H9 (cell line): ENCODE measurements around the gene CERS3. TPM values are rescaled to one million over a fixed set of nuclear protein-coding genes. Genes with fewer than 3 reads are reported as not detected.

ENCODE experiments used
- DNase-seq: peaks from one replicate; pipeline ENCODE4 v3.0.0-alpha.2; 2017
- H2AFZ ChIP-seq: one replicate; pipeline ENCODE4 v1.6.1; 2013; ENCODE audit warnings: mild to moderate bottlenecking, low read length, control low read depth, moderate library complexity
- H2AK5ac ChIP-seq: 2 replicates; pipeline ENCODE4 v1.6.1; 2013; ENCODE audit warnings: low read length, control low read depth, mixed read lengths; ENCODE audit not compliant: insufficient read length
- H2BK120ac ChIP-seq: one replicate; pipeline ENCODE4 v1.6.1; 2013; ENCODE audit warnings: low read depth, mild to moderate bottlenecking, low read length, control low read depth, inconsistent platforms; ENCODE audit not compliant: poor library complexity, severe bottlenecking
- H2BK12ac ChIP-seq: 2 replicates; pipeline ENCODE4 v1.6.1; 2013; ENCODE audit warnings: low read length, control low read depth, mixed read lengths, low read depth; ENCODE audit not compliant: insufficient read length
- H2BK15ac ChIP-seq: 2 replicates; pipeline ENCODE4 v1.6.1; 2013; ENCODE audit warnings: low read depth, low read length, control low read depth
- H2BK20ac ChIP-seq: one replicate; pipeline ENCODE4 v1.6.1; 2013; ENCODE audit warnings: low read depth, mild to moderate bottlenecking, low read length, control low read depth, inconsistent platforms; ENCODE audit not compliant: poor library complexity, severe bottlenecking
- H2BK5ac ChIP-seq: 2 replicates; pipeline ENCODE4 v1.6.1; 2013; ENCODE audit warnings: low read length, control low read depth, mixed read lengths; ENCODE audit not compliant: insufficient read length
- H3K14ac ChIP-seq: 2 replicates; pipeline ENCODE4 v1.6.1; 2013; ENCODE audit warnings: low read length, control low read depth; ENCODE audit not compliant: insufficient read depth
- H3K18ac ChIP-seq: 2 replicates; pipeline ENCODE4 v1.6.1; 2013; ENCODE audit warnings: low read depth, mild to moderate bottlenecking, mixed read lengths, low read length, control low read depth; ENCODE audit not compliant: insufficient read length
- H3K23ac ChIP-seq: 2 replicates; pipeline ENCODE4 v1.6.1; 2013; ENCODE audit warnings: low read length, control low read depth, mixed read lengths, low read depth; ENCODE audit not compliant: insufficient read length
- H3K23me2 ChIP-seq: 2 replicates; pipeline ENCODE4 v1.6.1; 2013; ENCODE audit warnings: low read depth, mild to moderate bottlenecking, mixed read lengths, low read length, control low read depth; ENCODE audit not compliant: insufficient read length, poor library complexity, severe bottlenecking
- H3K27ac ChIP-seq: 2 replicates; pipeline ENCODE4 v1.5.1; 2013; ENCODE audit warnings: low read length, control low read depth, mixed read lengths, low read depth; ENCODE audit not compliant: insufficient read length
- H3K27me3 ChIP-seq: 2 replicates; pipeline ENCODE4 v1.6.1; 2013; ENCODE audit warnings: low read length, control low read depth, inconsistent platforms; ENCODE audit not compliant: insufficient read depth
- H3K4ac ChIP-seq: 2 replicates; pipeline ENCODE4 v1.6.1; 2013; ENCODE audit warnings: low read depth, mild to moderate bottlenecking, control low read depth, inconsistent platforms, low read length, moderate library complexity
- H3K4me1 ChIP-seq: 2 replicates; pipeline ENCODE4 v1.6.1; 2013; ENCODE audit warnings: low read length, control low read depth, inconsistent platforms; ENCODE audit not compliant: insufficient read depth
- H3K4me2 ChIP-seq: 2 replicates; pipeline ENCODE4 v1.6.1; 2013; ENCODE audit warnings: low read length, control low read depth, mixed read lengths; ENCODE audit not compliant: insufficient read length, insufficient read depth
- H3K56ac ChIP-seq: 2 replicates; pipeline ENCODE4 v1.6.1; 2013; ENCODE audit warnings: low read depth, mild to moderate bottlenecking, mixed read lengths, low read length, control low read depth; ENCODE audit not compliant: insufficient read length
- H3K79me1 ChIP-seq: 2 replicates; pipeline ENCODE4 v1.6.1; 2013; ENCODE audit warnings: low read depth, mild to moderate bottlenecking, moderate library complexity, low read length, control low read depth, inconsistent platforms; ENCODE audit not compliant: insufficient read depth, poor library complexity, severe bottlenecking
- H3K79me2 ChIP-seq: 2 replicates; pipeline ENCODE4 v1.6.1; 2013; ENCODE audit warnings: low read length, control low read depth, inconsistent platforms; ENCODE audit not compliant: insufficient read depth
- H3K9ac ChIP-seq: 2 replicates; pipeline ENCODE4 v1.6.1; 2013; ENCODE audit warnings: low read length, control low read depth, mixed read lengths; ENCODE audit not compliant: insufficient read length; ENCODE audit errors: extremely low read depth
- H3K9me3 ChIP-seq: one replicate; pipeline ENCODE4 v1.6.1; 2013; ENCODE audit warnings: low read depth, low read length, inconsistent platforms; ENCODE audit not compliant: control insufficient read depth
- H3T11ph ChIP-seq: one replicate; pipeline ENCODE4 v1.6.1; 2013; ENCODE audit warnings: mild to moderate bottlenecking, low read length, control low read depth, inconsistent platforms
- H4K20me1 ChIP-seq: one replicate; pipeline ENCODE4 v1.6.1; 2013; ENCODE audit not compliant: control insufficient read depth, insufficient read length, insufficient read depth
- H4K5ac ChIP-seq: 2 replicates; pipeline ENCODE4 v1.6.1; 2013; ENCODE audit warnings: low read depth, mild to moderate bottlenecking, mixed read lengths, low read length, control low read depth; ENCODE audit not compliant: insufficient read length
- H4K8ac ChIP-seq: replicated peaks from 2 replicates; pipeline ENCODE4 v1.6.1; 2013; ENCODE audit warnings: low read length, control low read depth, mixed read lengths, low read depth; ENCODE audit not compliant: insufficient read length
- H4K91ac ChIP-seq: 2 replicates; pipeline ENCODE4 v1.6.1; 2013; ENCODE audit warnings: low read depth, mild to moderate bottlenecking, moderate library complexity, mixed read lengths, low read length, control low read depth; ENCODE audit not compliant: insufficient read length
- H3K27ac Mint-ChIP-seq, 3 experiments: 2 replicates in 2 of 3; 3 replicates in 1 of 3; pipeline ENCODE4 v1.8.0; 2020 to 2021; ENCODE audit warnings: mixed read lengths in 3 of 3, mild to moderate bottlenecking in 1 of 3, moderate library complexity in 1 of 3
- H3K27me3 Mint-ChIP-seq: 2 replicates; pipeline ENCODE4 v1.8.0; 2021; ENCODE audit warnings: low read depth, mild to moderate bottlenecking, moderate library complexity, mixed read lengths
- H3K36me3 Mint-ChIP-seq, 3 experiments: 2 replicates in 2 of 3; 3 replicates in 1 of 3; pipeline ENCODE4 v1.8.0; 2020 to 2021; ENCODE audit warnings: low read depth in 3 of 3, mixed read lengths in 3 of 3; ENCODE audit not compliant: insufficient read depth in 1 of 3
- H3K4me1 Mint-ChIP-seq, 2 experiments: 2 replicates each; pipeline ENCODE4 v1.8.0; 2020; ENCODE audit warnings: mixed read lengths in 2 of 2
- H3K4me3 Mint-ChIP-seq, 2 experiments: 2 replicates in 1 of 2; 3 replicates in 1 of 2; pipeline ENCODE4 v1.8.0; 2020 to 2021; ENCODE audit warnings: mild to moderate bottlenecking in 2 of 2, mixed read lengths in 2 of 2, moderate library complexity in 1 of 2
- H3K9me3 Mint-ChIP-seq, 2 experiments: 2 replicates in 1 of 2; 3 replicates in 1 of 2; pipeline ENCODE4 v1.8.0; 2020; ENCODE audit warnings: mild to moderate bottlenecking in 2 of 2, mixed read lengths in 2 of 2, moderate library complexity in 1 of 2
- WGBS: extraction: QIAGEN DNeasy Blood & Tissue Kit; methylation state at CpG from one replicate; pipeline ENCODE4 v1.1.7; 2013; ENCODE audit warnings: missing lambda C conversion rate, low lambda C conversion rate, mixed read lengths; ENCODE audit not compliant: insufficient read length; ENCODE audit errors: extremely low coverage; 5-methylcytosine and 5-hydroxymethylcytosine counted together
- total RNA-seq: library from RNA; stranded (reverse); gene quantifications from 2 replicates; pipeline ENCODE4 v1.2.1, GENCODE V29; 2021
- TF ChIP-seq, protein P1 (sequence below): fragments of 200-600 bp; sonication (generic); conservative IDR thresholded peaks from 3 replicates; pipeline ENCODE4 v1.8.0; 2021; ENCODE audit warnings: antibody characterized with exemption, mild to moderate bottlenecking

Gene CERS3
- total RNA-seq, 1 experiment from 2014 or later = 1.4 TPM

DNA sequence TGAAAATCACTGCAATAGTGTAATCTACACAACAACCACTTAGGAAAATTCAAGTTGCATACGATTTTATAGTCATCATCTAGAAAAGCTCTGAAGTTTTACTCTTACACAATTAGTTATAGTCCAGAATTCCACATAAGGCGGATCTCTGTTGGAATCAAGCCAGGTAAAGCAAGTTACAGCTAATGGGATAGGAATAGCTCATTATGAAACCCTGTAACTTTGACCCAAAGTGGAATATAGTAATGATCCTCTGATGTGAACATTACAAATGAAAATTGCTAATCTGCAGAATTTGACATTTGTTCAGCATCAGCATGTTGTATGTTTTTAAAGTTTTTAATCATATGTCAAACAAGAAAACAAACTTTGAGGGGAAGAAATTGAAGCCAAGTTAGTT, 4.4 kb downstream of the CERS3 start:
- H2AFZ ChIP-seq = no peak overlapping the region
- H4K8ac ChIP-seq = no peak overlapping the region
- no peaks in the 10 kb centered on the region for H4K20me1 ChIP-seq
- H2BK20ac ChIP-seq = no peak overlapping the region
- Mint-ChIP-seq H3K36me3 (no peaks in the 10 kb centered on the region), H3K27ac (no peak overlapping the region), H3K9me3 (peaks cover 5 to 6% of the 10 kb centered on the region in 2 experiments; a peak in 3 of 5 replicates), H3K4me1 (peaks cover 0 to 4% of the 10 kb centered on the region in 2 experiments; a peak in 2 of 4 replicates), H3K27me3 (no peaks in the 10 kb centered on the region), H3K4me3 (no peak overlapping the region)
- TF ChIP-seq, protein P1, sequence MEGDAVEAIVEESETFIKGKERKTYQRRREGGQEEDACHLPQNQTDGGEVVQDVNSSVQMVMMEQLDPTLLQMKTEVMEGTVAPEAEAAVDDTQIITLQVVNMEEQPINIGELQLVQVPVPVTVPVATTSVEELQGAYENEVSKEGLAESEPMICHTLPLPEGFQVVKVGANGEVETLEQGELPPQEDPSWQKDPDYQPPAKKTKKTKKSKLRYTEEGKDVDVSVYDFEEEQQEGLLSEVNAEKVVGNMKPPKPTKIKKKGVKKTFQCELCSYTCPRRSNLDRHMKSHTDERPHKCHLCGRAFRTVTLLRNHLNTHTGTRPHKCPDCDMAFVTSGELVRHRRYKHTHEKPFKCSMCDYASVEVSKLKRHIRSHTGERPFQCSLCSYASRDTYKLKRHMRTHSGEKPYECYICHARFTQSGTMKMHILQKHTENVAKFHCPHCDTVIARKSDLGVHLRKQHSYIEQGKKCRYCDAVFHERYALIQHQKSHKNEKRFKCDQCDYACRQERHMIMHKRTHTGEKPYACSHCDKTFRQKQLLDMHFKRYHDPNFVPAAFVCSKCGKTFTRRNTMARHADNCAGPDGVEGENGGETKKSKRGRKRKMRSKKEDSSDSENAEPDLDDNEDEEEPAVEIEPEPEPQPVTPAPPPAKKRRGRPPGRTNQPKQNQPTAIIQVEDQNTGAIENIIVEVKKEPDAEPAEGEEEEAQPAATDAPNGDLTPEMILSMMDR = no peak
- H3K14ac ChIP-seq = no peak overlapping the region
- no peaks in the 10 kb centered on the region for H3K79me2 ChIP-seq
- H2AK5ac ChIP-seq = no peak overlapping the region
- H2BK15ac ChIP-seq = no peak overlapping the region
- H3K27ac ChIP-seq = no peak overlapping the region
- H3K4me2 ChIP-seq = no peak overlapping the region
- no peak overlapping the region for H3T11ph ChIP-seq
- H3K4ac ChIP-seq = no peak overlapping the region
- no peak overlapping the region for H2BK12ac ChIP-seq
- H3K18ac ChIP-seq = no peak overlapping the region
- H3K79me1 ChIP-seq = no peaks in the 10 kb centered on the region
- no peak overlapping the region for H2BK5ac ChIP-seq
- H3K27me3 ChIP-seq = no peaks in the 10 kb centered on the region
- no peak overlapping the region for H4K5ac ChIP-seq
- no peak for DNase-seq
- H4K91ac ChIP-seq = no peak overlapping the region
- no CpG with 5 or more reads among the region's 2 CpGs for WGBS
- H3K23me2 ChIP-seq = no peaks in the 10 kb centered on the region
- no peak overlapping the region for H3K56ac ChIP-seq
- no peaks in the 10 kb centered on the region for H3K4me1 ChIP-seq
- H3K9ac ChIP-seq = no peak overlapping the region
- H3K23ac ChIP-seq = no peak overlapping the region
- no peak overlapping the region for H2BK120ac ChIP-seq
- H3K9me3 ChIP-seq = no peaks in the 10 kb centered on the region
